Lower leg skin (tissue), 3 donors: Measurements from ENCODE around the gene VPS18.

Source experiments
- POLR2A ChIP-seq, 2 donors: fragments of 450-650 bp; IDR thresholded peaks; one replicate each; pipeline ENCODE4 v1.6.1; 2016 to 2017; ENCODE audit warnings: antibody characterized with exemption in 2 of 2, mild to moderate bottlenecking in 1 of 2, moderate library complexity in 1 of 2
- TF ChIP-seq, protein P1 (sequence below), 3 donors: fragments of 450-650 bp; IDR thresholded peaks; one replicate each; pipeline ENCODE4 v1.5.1; 2016; ENCODE audit warnings: antibody characterized with exemption in 3 of 3, mild to moderate bottlenecking in 3 of 3, moderate library complexity in 2 of 3

DNA sequence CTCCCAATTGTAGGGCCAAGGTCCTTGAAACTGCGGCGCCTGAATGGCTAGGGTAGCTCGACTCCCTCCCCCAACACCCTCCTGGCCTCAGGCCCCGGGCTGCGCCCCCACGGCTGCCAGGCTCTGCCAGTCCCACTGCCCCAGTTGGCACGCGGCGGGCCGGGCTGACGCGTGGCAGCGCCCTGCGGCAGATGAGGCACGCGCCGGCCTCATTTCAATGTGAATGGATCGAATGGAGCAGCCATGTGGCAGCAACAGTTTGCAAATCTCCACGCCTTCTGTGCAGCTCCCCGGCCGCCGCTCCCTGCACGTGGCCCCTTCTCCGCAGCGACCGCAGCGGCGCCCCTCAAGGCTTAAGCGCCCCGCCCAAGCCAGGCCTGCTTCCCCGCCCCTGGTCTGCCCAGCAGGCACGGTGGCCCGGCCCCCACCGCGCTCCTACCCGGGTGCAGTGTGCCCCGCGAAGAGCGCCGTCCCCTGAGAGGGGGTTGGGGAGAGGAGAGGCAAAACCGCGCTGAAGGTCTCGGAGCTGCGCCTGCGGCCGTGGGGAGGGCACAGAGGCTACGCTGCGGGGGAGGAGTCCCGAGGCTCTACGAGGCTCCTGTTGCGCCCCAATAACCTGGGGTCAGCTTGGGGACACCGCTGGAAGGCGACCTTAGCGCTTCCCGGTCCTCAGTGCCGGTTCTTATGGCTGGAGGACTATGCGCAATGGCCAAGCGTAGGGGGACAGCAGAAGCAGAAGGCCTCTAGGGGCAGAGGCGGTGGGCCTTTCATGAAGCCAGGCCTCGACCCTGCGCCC lies 31.8 kb downstream of the VPS18 start:
- no peak for TF ChIP-seq POLR2A (IDR thresholded peaks at IDR 0.05)
- TF ChIP-seq, protein P1, sequence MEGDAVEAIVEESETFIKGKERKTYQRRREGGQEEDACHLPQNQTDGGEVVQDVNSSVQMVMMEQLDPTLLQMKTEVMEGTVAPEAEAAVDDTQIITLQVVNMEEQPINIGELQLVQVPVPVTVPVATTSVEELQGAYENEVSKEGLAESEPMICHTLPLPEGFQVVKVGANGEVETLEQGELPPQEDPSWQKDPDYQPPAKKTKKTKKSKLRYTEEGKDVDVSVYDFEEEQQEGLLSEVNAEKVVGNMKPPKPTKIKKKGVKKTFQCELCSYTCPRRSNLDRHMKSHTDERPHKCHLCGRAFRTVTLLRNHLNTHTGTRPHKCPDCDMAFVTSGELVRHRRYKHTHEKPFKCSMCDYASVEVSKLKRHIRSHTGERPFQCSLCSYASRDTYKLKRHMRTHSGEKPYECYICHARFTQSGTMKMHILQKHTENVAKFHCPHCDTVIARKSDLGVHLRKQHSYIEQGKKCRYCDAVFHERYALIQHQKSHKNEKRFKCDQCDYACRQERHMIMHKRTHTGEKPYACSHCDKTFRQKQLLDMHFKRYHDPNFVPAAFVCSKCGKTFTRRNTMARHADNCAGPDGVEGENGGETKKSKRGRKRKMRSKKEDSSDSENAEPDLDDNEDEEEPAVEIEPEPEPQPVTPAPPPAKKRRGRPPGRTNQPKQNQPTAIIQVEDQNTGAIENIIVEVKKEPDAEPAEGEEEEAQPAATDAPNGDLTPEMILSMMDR (IDR thresholded peaks at IDR 0.05), result no peak
